ENCODE measurements around the gene LTBP3.

LTBP3 gene

DNA sequence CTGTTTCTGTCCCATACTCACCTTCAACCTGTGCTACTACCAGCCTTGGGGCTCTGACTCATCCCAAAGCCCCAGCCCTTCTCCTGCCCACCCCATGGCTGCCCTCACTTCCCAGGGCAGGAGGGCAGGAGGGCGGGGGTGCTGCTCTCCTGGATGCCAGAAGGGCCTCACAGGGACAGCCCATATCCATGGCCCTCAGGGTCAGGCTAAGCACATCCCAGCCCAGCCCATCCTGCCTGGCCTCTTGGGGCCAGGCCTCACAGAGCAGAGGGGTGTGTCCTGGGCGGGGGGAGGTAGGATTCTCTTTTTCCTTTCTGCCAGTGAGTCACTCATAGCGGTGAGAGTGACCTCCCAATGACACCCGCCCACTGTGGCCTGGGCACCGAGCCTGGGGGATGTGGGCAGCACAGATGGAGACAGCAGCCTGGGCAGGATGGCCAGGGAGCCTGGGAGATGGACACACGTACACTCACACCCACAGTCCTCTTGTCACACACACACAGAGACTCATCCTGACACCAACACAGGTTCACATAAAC lies 2.4 kb downstream of the LTBP3 start:
- in situ Hi-C loops (cut with MboI; ENCODE audit: low sequenced_read_pairs): no loop called here

DNA sequence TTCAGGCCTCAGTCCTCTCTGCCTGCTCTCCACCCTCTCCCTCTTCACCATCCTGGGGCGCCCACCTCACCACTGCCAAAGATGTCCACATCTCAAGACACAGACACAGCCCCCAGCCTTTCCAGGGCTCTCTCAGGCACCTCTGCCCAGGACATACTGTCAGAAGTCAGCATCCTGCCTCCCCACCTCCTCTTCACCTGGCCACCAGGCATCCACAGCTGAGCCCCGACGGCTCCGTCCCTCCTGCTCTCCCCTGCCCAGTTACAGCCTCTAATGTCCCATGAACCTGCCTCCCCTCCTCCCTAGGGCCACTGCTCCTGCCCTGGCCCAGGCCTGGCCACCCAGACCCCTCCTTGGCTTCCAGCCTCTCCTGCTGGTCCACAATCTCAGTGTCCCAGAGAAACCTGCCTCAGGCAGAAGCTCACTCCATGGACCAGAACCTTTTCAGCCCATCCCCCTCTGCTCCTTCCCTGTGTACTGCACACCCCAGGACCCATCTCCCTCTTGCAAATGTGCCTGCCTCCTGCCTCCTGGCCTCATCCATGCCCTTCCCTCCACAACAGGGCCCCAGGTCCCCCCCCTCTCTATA lies 3.2 kb downstream of the LTBP3 start:
- in situ Hi-C loops (cut with MboI; ENCODE audit: low sequenced_read_pairs): no loop called here

- in situ Hi-C loops (cut with MboI; ENCODE audit: low sequenced_read_pairs): no loop called here
Observed at GRCh38 chr11:65554057-65554818, 3.9 kb downstream of the LTBP3 start.

GRCh38 chr11:65553301-65554001 lies 4.7 kb downstream of the LTBP3 start:
- in situ Hi-C loops (cut with MboI; ENCODE audit: low sequenced_read_pairs): no loop called here

- in situ Hi-C loops (cut with MboI; ENCODE audit: low sequenced_read_pairs): no loop called here
Observed at GRCh38 chr11:65552388-65552951, 5.7 kb downstream of the LTBP3 start.

DNA sequence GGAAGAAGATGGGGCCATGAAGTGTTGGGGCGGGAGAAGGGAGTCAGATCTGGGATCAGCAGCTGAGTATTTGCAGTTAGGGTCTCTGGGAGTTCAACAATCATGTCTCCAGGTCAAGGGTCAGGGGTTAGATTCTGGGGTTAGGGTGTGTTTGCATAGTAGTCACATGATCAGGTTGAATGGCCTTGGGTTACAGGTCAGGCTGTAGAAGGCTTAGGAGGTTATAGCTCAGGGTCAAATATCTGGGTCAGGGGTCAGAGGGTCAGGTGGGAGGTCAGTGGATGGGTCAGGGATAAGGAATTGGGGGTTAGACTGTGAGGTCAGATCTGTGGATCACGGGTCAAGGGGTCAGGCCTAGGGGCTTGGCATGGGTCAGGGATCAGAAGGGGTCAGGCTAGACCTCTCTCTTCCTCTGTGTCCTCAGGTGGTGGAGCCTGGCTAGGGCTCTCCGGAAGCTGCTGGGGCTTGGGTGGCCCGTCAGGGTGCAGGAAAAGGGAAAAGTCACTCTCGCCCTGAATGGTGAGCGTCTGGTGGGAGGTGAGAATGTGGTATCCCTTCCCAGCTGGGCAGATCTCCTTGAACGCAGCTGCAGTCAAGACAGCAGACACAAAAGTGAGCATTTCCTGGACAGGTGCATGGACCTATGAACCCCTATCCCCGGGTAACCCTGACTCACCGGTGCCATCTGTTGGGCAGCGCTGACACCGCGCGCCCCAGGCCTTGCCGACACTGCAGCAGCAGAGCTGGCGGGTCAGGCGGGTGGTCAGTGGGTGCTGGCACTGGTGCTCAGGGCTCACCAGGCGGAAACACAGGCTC lies 6.4 kb downstream of the LTBP3 start:
- in situ Hi-C loops (cut with MboI; ENCODE audit: low sequenced_read_pairs): no loop called here

- in situ Hi-C loops (cut with MboI; ENCODE audit: low sequenced_read_pairs): no loop called here
Observed at GRCh38 chr11:65549096-65549495, 9.1 kb downstream of the LTBP3 start.

DNA sequence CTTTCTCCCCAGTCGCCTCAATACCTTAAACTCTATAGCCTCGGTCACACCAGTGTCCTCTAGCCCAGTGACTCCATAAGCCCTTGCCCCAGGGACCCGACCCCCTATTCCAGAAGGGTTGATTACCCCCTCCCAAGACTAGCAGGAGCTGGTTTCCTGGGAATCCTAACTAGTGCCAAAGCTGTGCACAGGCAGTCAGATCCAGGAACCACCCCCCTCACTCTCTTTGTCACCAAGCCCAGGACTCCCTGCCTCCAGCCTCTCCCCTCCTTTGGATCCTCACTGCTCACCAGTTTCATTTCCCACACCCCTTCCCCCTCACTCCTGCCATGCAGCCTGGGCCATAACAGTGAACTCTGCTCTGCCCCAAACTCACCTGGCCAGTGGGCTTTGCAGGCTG lies 9.8 kb downstream of the LTBP3 start:
- in situ Hi-C loops (cut with MboI; ENCODE audit: low sequenced_read_pairs): no loop called here

DNA sequence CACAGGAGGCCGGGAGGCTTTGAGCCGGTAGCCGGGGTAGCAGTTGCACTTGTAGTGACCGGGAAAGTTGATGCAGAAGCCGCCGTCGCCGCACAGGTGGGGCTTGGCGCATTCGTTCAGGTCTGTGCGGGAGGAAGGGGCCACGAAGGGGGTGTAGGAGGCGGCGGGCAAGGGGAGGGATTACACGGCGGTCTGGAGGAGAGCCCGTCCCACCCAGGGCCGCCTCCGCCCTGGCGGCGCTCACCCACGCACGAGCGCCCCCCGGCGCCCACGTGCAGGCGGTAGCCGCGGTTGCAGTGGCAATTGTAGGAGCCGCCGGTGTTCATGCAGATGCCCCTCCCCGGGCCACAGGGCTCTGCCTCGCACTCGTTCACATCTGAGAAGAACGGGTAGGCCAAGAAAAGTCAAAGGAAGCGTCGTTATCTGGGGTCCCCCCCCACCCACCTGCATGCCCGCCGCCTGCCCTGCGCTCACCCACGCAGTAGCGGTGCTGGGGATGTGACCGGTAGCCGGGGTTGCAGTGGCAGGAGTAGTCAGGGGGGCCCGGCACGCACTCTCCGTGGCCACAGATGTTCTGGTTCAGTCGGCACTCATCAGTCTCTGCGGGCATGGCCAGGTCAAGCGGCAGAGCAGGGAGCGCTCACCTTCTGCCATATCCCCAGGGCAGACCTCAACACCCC lies 10.6 kb downstream of the LTBP3 start:
- in situ Hi-C loops (cut with MboI; ENCODE audit: low sequenced_read_pairs): no loop called here

- in situ Hi-C loops (cut with MboI; ENCODE audit: low sequenced_read_pairs): no loop called here
Observed at GRCh38 chr11:65546217-65546958, 11.8 kb downstream of the LTBP3 start.

DNA sequence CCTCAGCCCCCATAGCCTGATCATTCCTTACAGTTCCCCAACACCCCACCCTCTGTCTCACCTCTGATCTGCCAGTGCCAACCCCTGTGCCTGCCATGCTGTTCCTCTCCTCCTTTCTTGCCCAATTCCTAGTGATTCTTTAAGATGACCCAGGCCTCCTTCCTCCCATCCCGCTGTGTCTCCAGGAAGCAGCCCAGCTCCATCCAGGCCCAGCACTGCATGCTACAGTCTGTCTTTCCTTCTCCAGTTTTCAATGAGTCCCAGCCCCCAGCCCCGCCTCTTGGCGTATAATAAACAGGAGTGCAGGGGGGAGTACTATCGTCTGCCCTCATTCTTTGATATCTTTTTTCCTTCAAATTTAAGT lies 12.3 kb downstream of the LTBP3 start:
- in situ Hi-C loops (cut with MboI; ENCODE audit: low sequenced_read_pairs): no loop called here

DNA sequence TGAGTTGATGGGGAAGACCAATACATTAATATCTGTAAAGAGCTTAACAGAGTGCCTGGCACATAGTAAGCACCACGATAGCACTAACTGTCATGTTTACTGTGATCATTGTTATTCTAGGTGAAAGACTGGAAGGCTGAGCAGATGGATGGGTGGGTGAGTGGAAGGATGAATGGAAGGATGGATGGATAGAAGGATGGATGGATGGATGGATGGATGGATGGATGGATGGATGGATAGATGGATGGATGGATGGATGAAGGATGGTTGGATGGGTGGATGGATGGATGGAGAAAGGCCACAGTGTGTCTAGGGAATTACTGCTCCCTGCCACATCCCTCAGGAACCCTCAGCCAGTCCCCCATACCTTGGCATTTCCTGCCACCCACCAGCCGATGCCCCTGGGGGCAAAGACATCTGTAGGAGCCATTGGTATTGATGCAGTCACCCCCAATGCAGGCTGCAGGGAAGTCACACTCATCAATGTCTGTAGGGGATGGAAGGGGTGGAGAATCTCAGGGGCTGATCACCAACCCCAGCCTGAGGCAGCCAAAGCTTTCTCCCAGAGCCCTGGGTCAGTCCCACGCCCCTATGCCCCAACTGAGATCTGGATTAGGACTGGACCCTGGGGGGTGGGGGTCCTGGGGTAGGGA lies 15.3 kb downstream of the LTBP3 start:
- in situ Hi-C loops (cut with MboI; ENCODE audit: low sequenced_read_pairs): no loop called here

GRCh38 chr11:65541093-65541982 lies 16.8 kb downstream of the LTBP3 start:
- in situ Hi-C loops (cut with MboI; ENCODE audit: low sequenced_read_pairs): no loop called here

- in situ Hi-C loops (cut with MboI; ENCODE audit: low sequenced_read_pairs): no loop called here
Observed at GRCh38 chr11:65540290-65541092, 17.7 kb downstream of the LTBP3 start.

DNA sequence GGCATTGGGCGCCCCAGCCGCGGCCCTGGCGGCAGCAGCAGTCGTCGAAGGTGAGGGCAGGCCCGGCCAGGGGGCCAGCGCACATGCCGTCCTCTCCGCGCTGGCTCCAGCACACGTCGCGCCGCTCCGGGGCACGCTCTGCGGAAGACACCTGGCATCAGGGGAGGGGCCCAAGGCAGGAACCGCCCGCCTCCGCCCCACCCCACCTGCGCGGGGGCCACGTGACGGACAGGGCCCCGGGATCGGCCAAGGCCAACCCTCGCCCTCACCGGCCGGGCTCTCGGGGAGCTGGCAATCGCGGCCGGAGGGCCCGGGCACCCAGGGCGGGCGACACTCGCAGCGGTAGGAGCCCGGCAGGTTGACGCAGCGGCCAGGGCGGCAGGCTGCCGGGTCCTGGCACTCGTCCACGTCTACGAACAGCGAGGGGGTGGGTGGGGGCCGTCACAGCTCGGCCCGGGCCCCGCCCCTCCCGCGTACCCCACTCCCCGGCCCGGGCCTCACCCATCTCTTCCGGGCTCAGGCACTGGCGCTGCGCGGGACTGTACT lies 18.3 kb downstream of the LTBP3 start:
- in situ Hi-C loops (cut with MboI; ENCODE audit: low sequenced_read_pairs): no loop called here

DNA sequence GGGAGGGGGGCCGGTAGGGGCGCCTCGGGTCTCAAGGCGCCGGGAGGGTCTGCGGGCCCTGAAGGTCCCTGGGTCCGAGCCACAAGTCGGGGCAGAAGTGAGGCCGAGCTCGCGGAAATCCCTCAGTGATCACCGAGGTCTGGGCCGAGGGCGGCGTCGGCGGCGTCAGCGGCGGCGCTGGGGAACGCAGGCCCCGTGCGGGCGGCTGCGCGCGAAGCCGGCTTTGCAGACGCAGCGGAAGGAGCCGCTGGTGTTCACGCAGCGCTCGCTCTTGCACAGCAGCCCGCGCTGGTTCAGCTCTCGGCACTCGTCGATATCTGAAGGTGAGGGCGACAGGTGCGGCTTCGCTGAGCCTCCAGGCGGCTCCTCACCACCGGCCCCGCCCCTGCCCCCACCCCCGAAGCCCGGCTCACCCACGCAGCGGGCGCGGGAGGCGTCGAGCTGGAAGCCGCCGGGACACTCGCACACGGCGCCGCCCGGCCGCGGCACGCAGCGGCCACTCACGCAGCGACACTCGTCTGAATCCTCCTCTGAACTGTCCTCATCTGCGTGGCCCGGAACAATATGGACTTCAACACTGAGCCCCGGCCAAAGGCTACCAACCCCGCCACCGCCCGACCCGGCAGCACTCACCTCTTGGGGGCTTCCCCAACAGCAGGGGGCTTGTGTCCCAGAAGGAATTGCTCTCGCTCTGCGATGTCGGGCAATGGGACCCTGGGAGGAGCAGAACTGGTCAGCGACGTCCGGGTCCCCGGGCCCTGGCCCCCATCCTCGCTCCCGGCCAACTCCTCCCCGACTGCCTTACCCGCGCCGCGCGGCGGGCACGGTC lies 19.0 kb downstream of the LTBP3 start:
- in situ Hi-C loops (cut with MboI; ENCODE audit: low sequenced_read_pairs): no loop called here
